IPS-18c (cell line): ENCODE measurements around the gene DOCK3.
"Not testable (repeated sequence)": the region's sequence is repeated elsewhere in the genome, so short reads cannot be mapped to it uniquely, and the experiment has no call there.

Experiments
- H3K4me3 ChIP-seq: 2 replicates; pipeline ENCODE4 v1.7.0; 2013; ENCODE audit warnings: low read depth, mild to moderate bottlenecking, low read length, moderate library complexity; ENCODE audit not compliant: insufficient read depth
- H3K9me3 ChIP-seq: one replicate; pipeline ENCODE4 v1.6.1; 2013; ENCODE audit warnings: mild to moderate bottlenecking, low read length, moderate library complexity; ENCODE audit not compliant: control insufficient read depth, insufficient read depth

Gene DOCK3

DNA sequence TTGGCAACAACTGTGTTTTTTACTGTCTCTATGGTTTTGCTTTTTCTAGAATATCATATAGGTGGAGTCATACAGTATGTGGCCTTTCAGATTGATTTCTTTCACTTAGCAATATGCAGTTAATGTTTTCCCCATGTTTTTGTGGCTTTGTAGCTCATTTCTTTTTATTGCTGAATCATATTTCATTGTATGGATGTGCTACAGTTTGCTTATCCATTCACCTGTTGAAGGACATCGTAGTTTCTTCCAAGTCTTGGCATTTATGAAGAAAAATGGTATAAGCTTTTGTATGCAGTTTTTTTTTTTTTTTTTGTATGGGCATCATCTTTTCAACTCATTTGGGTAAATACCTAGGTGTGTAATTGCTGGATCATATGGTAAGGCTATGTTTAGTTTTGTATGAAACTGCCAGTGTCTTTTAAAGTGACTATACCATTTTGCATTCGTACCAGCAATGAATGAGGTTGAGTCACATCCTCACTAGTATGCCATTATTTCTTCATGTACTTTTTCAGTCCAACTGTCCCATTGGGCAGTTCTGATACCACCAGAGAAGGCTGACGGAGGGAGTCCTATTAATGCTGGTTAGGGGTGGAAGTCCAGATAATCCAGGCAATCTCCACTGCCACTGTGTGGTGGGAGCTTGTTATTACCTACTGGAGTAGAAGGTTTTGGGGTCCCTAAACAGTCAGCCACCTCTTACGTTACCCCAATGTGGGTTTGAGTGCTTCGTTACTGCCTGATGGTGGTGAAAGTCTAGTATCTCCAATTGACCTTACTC is 210.5 kb downstream of the DOCK3 start:
- H3K9me3 ChIP-seq = no peaks in the 10 kb centered on the region
- H3K4me3 ChIP-seq = no peak overlapping the region

DNA sequence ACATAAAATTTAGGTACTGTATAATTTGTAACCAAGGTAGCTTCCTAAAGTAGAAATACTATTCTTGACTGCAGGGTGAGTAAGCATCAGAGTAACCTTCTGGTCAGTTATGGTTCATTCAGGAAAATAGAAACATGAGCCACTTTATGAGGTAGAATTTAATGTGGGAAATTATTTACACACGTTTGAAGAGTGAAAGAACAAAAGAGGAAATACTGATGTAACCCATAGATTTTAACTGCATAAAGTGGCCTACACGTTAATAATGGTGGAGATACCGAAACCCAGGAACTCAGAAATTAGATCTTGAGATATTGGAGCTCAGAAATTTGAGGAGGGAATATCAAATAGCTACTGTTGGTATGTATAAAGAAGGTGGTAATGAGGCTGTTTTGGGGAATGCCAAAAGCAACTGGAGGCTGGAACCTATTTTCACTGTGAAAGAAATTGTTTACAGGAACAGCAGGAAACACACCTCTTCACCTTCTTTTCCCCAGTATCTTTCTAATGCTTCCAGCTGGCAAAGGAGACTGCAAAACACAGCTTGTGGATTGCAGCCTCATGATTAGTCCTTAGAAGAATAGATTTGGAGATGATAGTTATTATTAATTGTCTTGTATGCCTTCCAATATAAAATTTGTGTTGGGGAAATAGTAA is 216.1 kb downstream of the DOCK3 start:
- H3K4me3 ChIP-seq = no peak overlapping the region
- no peaks in the 10 kb centered on the region for H3K9me3 ChIP-seq

DNA sequence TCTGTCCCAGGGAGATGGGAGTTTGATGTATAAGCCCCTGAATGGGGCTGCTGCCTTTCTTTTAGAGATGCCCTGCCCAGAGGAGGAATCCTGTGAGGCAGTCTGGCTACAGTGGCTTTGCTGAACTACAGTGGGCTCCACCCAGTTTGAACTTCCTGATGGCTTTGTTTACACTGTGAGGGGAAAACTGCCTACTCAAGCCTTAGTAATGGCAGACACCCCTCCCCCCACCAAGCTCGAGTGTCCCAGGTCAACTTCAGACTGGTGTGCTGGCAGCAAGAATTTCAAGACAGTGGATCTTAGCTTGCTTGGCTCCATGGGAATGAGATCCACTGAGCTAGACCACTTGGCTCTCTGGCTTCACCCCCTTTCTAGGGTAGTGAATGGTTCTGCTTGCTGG is 226.4 kb downstream of the DOCK3 start:
- H3K4me3 ChIP-seq = not testable (repeated sequence)

DNA sequence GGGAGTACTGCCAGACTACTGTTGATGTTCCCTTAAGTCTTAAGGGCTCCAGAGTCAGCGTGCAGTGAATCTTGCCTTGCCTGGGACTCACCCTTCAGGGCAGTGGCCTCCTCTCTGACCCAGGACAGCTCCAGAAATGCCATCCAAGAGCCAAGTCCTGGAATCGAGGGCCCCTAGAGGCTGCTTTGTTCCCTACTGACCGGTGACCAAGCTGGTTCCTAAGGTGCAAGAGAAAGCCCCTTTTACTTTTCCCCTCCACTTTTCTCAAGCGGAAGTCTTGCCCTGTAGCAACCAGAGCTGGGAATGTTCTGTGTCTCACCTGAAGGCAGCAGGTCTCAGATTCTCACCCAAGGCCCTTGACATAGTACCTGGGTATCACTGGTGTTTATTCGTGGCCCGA is 238.0 kb downstream of the DOCK3 start:
- Histone ChIP-seq H3K4me3 (no peak overlapping the region), H3K9me3 (no peaks in the 10 kb centered on the region)

More for the DNA sequence above, 226.4 kb downstream of the DOCK3 start:
- H3K9me3 ChIP-seq = not testable (repeated sequence)

DNA sequence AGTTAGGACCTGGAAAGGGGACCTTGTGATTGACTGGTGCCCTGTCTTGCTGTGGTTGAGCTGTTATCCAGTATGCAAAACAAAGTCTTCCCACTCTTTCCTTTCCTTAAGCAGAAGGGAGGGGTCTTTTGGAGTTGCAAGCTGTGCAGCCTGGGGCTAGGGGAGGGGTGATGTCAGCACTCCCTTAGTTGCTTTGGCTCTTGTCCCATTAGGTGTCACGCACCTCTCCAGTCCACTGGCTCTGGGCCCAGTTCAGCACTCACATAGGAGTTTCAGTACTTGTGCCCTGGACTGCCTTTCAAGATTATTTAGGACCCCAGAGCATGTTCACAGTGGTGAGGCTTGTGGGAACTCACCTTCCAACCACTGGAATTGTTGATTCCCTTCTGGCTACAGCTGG is 238.5 kb downstream of the DOCK3 start:
- H3K9me3 ChIP-seq = no peaks in the 10 kb centered on the region
- H3K4me3 ChIP-seq = no peak overlapping the region

DNA sequence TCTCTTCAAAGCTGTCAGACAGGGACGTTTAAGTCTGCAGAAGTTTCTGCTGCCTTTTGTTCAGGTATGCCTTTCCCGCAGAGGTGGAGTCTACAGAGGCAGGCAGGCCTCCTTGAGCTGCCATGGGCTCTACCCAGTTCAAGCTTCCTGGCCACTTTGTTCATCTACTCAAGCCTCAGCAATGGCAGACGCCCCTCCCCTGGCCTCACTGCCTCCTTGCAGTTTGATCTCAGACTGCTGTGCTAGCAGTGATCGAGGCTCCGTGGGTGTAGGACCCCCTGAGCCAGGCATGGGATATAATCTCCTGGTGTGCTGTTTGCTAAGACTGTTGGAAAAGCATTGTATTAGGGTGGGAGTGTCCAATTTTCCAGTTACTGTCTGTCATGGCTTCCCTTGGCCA is 247.3 kb downstream of the DOCK3 start:
- not testable (repeated sequence) for H3K4me3 ChIP-seq, H3K9me3 ChIP-seq

DNA sequence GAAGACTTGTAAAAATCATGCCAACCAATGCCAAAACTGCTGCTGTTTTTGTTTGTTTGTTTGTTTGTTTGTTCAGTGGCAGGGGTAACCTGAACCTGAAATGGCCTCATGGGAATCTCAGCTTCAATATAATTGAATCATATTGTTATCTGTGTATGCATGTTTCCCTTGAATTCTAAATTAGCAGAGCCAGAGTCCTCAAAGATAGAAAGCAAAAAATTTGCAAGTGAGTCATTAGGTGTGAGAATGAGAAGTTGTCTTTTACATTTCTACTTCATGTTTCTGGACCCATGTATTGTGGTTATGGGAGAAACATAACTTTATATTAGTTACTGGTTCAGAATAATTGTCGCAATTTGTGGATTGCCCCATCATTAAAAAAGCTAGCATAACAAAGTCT is 249.2 kb downstream of the DOCK3 start:
- Histone ChIP-seq H3K4me3 (no peak overlapping the region), H3K9me3 (peaks cover 8% of the 10 kb centered on the region)

DNA sequence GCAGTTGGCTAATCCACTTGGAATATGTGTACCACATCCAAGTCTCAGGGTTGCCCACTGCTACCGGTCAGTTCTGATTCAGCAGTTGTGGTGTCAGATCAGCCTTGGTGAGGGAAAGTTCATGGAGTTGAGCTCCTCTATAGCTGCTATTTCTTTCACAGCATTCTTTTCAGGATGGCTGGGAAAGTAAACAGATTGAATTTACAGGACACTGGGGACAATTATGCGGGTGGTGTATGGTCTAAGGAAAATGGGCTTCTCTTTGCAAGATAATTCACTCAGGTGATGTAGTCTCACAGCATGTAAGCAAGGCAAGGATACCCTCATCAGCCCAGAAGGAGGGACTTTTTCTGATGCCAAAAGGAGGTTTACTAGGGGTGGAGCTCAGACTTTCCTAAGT is 249.9 kb downstream of the DOCK3 start:
- peaks cover 8% of the 10 kb centered on the region for H3K9me3 ChIP-seq
- H3K4me3 ChIP-seq = no peak overlapping the region

DNA sequence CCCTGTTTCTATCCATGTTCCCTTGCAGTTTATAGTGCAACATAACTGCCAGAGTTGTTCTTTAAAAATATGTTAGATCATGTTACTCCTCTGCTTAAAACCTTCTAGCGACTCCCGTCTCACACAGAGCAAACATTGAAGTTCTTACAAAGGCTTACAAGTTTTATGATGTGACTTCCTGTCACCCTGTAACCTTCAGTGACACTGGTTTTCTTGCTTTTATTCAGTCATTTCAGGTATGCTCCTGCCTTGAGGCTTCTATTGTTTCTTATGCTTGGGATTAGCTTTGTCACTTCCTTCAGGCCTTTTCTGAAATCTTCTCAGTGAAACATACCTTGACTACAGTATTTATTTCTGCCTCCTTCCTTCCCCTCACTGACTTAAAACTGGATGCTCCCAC is 252.1 kb downstream of the DOCK3 start:
- H3K9me3 ChIP-seq = peaks cover 7% of the 10 kb centered on the region

DNA sequence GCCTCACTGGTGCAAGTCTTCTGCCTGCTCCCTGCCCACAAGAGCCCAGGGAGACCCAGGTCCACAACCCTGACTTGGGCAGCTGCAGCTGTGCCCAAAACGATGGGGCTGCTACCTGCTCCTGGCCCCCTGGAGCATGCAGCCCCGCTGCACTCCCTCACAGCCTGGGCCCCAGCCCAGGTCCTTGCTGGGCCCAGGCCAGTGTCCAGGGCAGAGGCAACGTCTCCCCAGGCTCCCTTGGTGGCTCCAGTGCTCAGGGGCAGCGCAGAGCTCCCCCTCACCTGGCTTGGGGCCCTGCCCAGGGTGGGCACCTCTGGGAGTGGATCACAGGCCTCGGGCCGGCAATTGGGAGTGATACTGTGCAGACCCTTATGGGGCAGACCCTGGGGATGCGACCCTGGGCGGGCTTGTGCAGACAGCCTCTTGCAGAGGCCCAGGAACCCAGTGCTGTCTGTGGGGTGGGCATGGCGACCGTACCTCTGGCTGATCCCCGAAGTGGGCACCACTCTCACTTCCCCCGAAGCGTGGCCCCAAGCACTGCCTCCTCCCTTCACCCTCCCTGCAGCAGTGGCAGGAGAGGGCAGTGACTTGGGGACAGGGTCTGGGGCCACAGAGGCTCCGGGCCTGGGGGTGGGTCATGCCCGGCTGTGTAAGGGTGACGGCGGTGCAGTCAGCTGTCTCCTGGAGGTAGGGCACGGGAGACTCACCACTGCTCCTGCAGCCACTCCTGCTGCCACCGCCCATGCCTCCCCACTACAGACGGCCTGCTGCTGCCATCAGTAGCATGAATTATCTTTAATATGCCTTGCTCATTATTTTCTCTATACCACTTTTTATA is 255.9 kb downstream of the DOCK3 start:
- Histone ChIP-seq H3K4me3 (no peak overlapping the region), H3K9me3 (peaks cover 2% of the 10 kb centered on the region)

More for the DNA sequence above, 252.1 kb downstream of the DOCK3 start:
- H3K4me3 ChIP-seq = no peak overlapping the region

DNA sequence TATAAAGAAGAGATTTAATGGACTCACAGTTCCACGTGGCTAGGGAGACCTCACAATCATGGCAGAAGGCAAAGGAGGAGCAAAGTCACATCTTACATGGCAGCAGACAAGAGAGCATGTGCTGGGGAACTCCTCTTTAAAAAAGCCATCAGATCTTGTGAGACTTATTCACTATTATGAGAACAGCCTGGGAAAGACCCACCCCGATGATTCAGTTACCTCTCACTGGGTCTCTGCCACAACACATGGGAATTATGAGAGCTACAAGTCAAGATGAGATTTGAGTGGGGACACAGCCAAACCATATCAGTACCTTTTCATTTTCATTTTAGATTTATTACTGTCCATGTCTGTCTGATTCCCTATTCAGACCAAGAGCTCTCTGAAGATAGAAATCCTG is 258.2 kb downstream of the DOCK3 start:
- not testable (repeated sequence) for H3K9me3 ChIP-seq, H3K4me3 ChIP-seq

DNA sequence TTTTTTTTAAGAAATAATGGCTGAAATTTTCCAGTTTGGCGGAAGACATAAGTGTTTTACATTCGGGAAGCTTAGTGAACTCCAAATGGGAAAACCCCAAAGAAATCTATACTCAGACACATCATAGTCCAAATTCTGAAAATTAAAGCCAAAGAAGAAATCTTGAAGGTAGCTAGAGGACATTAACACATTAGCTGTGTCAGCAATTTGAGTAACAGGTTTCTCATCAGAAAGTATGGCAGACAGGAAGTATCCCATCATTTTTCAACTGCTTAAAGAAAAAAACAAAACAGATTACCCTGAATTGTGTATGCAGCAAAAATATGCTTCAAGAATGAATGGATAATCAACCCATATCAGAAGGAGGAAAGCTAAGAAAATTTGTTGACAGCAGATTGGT is 261.7 kb downstream of the DOCK3 start:
- H3K9me3 ChIP-seq = peaks cover 2% of the 10 kb centered on the region
- H3K4me3 ChIP-seq = no peak overlapping the region

DNA sequence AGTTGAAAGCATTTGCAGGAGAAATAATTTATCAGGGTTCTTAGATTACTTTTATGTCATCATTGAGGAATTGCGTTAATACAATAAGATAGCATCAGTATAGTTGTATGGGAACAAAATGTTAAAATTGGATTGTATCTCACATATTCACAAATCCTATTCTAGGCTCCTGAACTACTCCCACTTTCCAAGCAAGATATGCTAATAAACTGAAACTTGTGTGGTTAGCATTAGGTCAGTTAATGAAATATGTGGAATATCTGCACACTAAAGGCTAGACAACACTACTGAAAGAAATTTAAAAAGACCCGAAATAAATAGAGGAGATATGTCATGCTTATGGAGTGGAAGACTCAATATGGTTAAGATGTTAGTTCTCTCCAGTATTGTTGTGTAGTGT is 272.7 kb downstream of the DOCK3 start:
- no peak overlapping the region for H3K4me3 ChIP-seq
- H3K9me3 ChIP-seq = no peaks in the 10 kb centered on the region

DNA sequence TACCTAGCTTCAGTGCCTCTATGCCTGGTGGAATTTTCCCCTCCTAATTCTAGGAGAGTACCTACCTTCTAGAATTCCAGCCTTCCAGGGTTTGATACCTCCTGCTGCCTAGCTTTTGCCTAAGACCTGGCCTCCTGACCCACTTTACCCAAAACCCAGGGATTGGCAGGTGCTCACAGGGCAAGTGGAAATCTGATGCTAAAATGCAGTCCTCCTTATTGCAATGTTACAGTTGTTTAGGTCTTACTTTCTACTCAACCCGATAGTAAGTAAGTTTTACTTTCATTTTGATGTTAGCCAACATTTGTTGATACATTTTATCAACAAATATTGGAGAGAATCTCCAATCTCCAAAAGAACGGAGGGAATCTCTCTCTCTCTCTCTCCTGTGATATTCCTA is 275.9 kb downstream of the DOCK3 start:
- no peaks in the 10 kb centered on the region for H3K9me3 ChIP-seq
- H3K4me3 ChIP-seq = no peak overlapping the region

DNA sequence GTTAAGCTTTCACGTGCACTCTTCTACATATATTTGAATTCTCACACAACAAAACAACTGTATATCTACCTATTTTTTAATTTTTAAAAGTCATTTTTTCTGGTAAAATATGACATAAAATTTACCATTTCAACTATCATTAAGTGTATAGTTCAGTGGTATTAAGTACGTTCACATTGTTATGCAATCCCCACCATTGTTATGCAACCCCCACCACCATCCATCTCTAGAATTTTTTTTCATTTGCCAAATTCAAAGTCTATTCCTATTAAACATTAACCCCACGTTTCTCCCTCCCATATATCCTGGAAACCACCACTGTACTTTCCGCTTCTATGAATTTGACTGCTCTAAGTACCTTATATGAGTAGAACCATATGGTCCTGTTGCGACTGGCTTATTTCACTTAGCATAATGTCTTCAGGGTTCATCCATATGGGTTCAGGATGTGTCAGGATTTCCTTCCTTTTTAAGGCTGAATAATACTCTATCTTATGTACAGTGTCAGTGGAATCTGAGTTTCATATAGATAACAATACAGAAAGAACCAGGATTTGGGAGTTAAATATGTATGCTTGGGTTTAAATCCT is 279.2 kb downstream of the DOCK3 start:
- no peaks in the 10 kb centered on the region for H3K9me3 ChIP-seq
- no peak overlapping the region for H3K4me3 ChIP-seq

DNA sequence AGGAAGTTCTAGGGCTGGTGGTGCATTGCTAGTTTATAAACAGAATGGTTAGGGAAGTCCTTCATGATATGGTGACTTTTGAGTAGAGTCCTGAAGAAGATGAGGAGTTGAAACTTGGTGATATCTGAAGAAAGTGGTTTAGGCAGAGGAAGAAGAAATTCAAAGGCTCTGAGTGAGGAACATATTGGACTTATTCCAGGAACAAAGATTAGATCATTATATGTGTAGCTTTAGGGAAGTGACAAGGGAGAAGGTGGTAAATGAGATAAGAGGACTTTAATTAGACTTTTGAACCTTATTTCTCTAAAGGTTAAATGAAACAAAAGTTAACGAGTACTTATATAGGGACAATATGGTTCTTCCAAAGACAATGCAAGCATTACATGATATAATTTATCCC is 286.7 kb downstream of the DOCK3 start:
- no peaks in the 10 kb centered on the region for H3K9me3 ChIP-seq
- H3K4me3 ChIP-seq = no peak overlapping the region

DNA sequence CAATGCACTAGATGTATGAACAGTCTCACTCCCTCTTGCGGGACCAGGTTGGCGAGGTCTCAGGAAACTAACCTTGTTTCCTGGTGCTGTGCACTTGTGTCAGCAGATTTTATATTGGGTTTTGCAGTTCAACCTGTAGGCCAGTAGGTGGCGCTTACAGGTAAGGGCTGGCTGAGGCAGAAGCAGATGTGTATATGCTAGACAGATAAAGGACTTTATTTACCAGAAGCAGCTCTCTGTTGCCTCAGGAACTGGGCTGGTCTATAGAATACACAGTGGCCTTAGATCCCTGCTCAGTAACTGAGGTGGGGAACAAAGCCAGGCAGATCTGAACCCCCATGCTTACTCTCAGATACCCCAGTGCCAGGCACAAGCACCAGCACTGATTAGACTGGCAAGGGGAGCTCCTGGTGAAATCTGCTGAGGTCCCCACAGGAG is 296.8 kb downstream of the DOCK3 start:
- no peak overlapping the region for H3K4me3 ChIP-seq

More for the DNA sequence above, 296.8 kb downstream of the DOCK3 start:
- H3K9me3 ChIP-seq = no peaks in the 10 kb centered on the region
